GM18499 (cell line): Measurements from ENCODE around the gene USPL1.
"Not testable (repeated sequence)": the region's sequence is repeated elsewhere in the genome, so short reads cannot be mapped to it uniquely, and the experiment has no call there.

Experiments used
- ATAC-seq: cut with Tn5 transposase; IDR thresholded peaks from one replicate; pipeline ENCODE4 v1.9.1; 2021; ENCODE audit warnings: moderate number of reproducible peaks; ENCODE audit not compliant: insufficient read depth, unreplicated experiment

The USPL1 gene

DNA sequence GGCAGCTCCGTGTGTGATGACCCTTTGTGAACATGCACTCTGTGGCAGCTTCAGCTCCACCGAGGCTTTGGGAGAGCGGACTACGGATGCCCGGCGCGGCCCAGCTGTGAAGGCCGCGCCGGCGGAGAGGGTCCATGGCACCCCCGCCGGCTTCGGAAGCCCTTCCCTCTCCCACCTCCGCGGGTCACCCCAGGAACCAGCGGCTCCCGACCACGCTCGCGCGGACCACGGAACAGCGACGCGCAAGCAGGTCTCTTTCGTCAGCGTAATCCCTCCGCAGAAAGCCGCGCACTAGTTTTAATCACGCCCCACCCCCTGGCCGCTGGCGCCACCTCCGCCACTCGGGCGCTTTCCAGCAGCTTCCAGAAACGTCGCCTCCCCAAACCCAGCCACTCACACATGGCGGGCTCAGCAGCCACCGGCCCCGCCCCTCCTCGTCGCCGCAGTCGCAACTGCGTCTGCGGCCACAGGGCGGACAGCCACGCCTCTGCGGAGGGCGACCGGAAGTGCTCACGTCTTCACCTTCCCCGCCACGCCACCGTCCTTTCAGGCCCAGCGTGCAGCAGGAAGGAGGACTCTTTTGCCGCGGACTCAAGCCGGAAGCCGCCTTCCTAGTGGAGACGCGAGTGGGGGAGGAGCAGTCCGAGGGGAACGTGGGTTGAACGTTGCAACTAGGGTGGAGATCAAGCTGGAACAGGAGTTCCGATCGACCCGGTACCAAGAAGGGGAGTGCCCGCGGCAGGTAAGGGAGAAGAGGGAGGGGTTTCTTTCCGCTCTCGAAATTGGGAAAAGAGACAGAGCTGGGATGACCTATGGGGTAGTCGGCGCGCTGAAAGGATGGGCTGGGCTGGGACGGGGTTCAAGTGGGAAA lies at the start of gene USPL1:
Gene USPL1, plus strand, starts transcription at position 606 of the 871 bp plus-strand sequence. CDS start 3,221 bp downstream, outside the sequence.
- peak; percentile 52 for ATAC-seq

DNA sequence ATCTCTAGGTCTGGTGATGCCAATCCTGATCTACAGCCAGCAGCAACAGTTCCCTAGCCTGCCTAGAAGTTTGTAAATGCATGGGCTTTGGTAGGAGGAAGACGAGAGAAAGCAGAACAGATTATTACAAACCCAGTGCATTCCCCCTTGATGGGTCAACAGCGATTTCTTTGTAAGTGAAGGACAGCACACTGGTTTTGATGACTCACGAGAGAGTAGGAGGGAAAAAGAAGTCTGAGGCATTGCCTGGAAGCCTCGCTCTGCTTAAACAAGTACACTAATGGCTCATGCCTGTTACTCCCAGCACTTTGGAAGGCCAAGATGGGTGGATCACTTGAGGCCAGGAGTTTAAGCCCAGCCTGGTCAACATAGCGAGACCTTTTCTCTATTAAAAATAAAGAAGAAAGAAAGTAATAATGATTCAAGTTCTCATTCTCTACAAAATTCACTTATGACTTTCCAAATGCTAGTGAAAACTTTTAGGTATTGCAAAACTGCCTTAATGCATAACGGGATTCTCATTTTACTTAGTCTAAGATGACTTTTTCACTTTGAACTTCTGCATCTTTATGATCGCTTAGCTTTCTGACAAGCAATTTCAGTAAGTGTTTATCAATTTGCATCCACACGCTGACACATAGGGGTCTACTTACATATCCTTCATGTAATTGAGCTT lies 47.7 kb upstream of the USPL1 start:
- no peak for ATAC-seq

DNA sequence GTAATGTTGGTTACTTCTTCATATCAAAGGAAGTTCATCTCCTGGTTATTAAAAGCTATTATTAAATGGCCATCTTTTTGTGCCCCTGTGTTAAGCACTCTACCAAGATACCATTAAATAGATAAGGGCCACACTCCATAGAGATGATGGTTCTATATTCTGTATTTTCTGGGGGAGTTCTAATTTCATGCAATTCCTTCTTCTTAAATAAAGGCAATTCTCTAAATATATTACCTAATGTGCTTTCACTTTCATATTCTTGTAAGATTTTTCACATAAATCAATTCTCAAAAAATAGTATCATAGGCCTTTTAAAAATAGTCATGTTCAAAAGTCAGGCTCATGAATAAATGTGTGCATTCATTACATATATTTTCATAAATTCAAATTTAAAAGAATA lies 47.0 kb upstream of the USPL1 start:
- no peak for ATAC-seq

DNA sequence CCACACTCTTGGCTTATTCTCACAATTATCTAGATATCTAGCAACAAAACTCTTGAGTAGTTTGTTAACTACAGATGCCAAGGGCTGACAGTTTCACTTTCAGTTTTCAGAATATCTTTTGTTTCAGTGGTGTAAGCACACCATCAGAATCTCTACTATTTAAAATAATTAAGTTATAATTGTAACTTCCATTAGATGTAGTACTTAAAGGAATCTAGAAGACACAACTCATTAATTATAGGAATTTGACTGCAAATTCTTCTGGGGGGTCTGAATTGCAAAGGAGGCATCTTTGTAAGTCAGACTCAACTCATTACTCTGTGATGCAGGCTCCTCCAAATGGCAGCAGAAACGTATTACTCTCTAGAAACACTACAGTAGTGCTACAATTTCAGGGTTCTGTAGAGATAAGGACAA lies 44.9 kb upstream of the USPL1 start:
- no peak for ATAC-seq

DNA sequence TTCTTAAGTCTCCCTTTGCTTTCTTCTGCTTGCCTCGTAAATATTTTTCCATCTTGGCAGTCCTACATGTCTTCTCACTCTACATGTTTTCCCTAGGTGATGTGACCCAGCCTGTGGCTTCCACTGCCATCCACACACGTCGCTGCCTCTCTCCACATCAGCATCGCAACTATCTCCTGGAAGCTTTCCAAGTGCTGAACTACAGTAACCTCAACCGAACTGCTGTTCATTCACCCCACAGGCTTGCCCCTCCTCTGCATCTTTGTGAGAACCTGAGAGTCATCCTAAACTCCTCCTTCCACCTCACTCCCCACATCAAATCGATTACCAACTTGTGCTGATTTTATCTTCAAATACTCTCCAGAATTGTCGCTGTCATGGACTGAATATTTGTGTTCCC lies 41.2 kb upstream of the USPL1 start:
- ATAC-seq = no peak

DNA sequence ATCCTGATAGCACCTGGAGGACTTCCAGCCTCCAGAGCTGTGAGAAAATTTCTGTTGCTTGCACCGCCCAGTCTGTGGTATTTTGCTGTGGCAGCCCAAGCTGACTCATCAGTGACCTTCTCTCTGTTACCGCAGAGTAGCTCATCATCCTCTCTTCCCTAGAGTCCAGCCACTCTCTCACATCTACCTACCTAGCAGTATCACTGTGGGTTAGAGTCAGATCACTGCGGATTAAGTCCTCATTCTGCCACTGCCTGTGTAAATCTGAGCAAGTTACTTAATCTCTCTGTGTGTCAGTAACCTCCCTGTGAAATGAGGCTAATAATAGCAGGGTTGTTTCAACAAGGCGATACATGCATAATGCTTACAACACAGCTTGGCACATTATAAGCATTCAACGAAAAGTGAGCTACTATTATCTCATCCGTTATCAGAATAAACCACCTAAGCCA lies 40.3 kb upstream of the USPL1 start:
- no peak for ATAC-seq

DNA sequence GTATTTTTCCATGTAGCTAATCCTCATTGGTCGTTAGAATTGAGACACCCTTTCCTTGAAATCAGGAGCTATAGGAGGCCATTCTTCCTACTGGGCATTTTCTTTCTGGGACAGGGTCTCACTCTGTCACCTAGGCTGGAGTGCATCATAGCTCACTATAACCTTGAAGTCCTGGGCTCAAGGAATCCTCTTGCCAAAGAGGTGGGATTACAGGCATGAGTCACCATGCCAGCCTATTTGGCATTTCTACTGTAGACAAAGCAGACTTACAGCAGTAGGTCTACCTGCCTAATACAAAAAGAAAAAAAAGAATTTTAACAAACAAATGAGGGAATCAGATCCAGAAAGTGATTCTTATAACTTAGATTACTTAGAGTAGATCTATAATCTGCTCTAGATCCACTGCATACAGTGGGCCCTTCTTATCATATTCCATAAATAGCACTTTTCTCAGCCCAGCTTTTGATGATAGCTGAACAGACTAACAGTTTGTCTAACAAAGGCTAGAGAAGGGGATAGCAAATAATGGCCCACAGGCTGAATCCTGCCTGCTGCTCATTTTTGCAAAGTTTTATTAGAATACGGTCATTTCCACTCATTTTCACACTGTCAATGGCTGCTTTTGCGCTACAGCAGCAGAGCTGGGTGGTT lies 36.7 kb upstream of the USPL1 start:
- ATAC-seq = no peak

DNA sequence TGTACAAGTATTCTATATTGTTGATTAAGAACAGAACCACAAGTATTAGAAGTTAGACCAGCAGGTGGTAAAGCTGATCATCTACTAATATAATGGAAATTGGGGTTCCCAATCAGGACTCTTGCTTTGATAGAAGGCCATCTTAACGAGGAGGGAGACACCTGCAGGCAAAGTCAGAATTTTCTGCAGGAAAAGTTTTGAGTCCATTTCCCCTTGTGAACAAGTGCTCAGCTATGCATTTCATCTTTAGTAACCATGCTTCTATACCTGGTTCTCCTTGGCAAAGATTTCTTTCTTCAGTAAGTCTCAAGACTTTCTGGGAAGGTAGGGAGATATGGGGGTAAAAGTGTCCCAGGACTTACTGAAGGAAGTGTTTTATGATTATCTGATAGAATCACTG lies 36.1 kb upstream of the USPL1 start:
- ATAC-seq = no peak

DNA sequence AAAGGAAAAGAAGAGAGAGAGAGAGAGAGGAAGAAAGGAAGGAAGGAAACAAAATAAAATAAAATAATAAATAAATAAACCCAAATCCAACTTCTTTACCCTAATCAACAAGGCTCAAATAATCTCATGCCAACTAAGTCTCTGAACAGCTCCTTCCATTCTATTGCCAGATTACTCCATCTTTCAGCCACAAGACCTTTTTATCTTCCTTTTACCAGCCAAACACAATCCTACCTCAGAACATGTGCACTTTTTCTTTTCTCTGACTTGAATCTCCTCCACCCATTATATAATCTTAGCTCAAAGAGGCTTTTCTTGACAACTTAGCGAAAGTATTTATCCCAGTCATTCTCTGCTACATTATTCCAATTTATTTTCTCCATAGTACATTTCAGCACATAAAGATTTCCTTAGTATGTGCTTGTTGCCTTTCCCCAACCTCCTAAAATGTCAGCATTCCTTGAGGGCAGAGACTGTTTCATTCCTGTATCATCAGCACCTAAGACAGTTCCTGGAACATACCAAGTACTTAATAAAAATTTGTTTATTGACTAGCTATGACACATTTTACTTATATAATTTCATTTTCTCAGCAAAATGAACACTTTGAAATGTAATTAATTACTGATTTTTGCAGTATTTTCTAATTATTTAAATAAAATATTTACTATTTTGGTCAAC lies 33.5 kb upstream of the USPL1 start:
- ATAC-seq = no peak

DNA sequence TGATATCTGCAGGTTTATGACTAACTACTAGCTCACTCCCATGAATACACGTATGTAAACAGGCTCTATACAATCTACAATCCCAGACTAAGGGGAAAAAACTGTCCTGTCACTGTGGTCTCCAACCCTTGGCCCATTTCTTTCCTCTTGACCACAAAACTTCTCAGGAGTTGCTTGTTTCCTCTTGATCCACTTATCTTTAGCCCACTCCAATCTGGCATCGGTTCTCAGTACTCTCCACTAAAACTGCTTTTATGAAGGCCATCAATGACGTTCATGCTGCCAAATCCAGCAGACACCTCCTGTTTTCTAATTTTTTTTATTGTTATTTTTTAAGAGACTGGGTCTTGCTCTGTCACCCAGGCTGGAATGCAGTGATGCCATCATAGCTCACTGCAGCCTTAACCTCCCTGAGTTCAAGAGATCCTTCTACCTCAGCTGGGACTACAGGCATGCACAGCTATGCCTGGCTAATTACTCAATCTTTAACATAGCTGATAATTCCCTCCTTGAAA lies 31.9 kb upstream of the USPL1 start:
- no peak for ATAC-seq

DNA sequence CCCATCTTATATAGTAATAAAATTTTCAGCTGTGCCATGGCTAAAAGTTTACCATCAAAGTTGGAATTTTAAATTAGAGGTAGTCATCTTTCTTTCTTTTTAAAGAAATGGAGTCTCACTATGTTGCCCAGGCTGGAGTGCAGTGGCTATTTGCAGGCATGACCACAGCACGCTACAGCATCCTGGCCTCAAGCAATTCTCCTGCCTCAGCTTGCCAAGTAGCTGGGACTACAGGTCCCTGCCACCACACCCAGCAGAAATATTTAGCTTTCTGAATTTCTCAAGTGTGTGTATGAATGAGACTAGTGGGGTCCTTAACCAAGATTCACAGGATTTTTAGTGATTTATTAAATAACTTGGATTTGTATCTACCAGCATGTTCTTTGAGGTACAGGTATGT lies 30.5 kb upstream of the USPL1 start:
- ATAC-seq = no peak

DNA sequence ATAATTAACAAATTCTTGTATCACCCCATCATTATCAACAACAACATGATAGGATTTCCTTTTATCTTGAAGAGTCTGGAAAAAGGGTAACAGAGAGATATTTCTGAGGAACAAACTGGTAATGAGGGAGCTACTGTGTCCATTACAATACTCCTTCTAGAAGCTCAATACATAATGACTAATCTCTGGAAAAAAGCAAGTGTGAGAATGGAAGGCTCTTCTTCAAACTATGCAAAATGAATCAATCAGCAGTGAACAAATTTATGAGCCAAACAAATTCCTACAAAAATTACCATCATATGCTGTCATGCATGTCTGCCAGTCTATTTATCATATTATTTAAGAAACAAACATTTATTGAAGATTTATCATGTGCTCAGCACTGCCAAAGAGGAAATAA lies 30.0 kb upstream of the USPL1 start:
- no peak for ATAC-seq

DNA sequence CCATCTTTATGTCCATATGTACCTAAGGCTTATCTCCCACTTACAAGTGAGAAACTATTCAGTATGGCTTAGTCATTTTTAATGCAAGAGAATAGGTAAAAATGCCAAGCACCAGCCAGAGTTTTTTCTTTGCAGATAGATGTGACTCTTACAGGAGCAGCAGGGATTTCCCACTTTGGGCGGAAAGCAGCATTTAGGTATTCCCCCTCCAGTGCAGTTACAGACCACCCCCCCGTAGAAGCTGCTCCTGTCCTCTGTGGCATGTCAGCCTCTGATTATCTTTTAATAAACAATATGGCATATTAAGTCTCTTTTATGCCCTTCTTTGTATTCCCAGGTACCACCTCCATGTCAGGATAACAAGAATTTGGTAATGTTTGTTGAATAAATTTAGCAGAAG lies 24.7 kb upstream of the USPL1 start:
- no peak for ATAC-seq

DNA sequence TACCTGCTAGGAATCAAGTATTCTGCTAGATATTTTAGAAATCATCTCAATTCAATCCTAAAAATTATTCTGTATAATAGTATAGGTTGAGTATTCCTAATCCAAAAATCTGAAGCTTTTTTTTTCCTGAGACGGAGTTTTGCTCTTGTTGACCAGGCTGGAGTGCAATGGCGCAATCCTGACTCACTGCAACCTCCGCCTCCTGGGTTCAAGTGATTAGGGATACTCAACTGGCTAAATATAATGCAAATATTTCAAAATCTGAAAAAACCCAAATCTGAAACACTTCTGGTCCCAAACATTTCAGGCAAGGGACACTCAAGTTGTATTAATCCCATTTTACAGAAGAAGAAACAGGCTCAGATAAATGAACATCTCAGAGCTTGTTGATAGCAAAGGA lies 17.2 kb upstream of the USPL1 start:
- no peak for ATAC-seq

DNA sequence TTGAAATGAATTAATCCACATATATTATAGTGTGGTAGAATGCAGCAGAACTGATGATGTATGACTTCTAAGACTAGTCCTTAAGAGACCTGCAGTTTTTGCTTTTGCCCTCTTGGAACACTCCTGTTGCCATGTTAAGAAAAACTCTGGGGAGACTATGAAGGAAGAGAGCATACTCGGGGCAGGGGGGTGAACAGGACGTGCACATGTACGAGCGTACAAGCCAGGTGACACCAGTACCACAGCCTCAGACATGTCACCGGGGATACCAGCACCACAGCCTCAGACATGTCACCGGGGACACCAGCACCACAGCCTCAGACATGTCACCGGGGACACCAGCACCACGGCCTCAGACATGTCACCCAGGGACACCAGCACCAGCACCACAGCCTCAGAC lies 15.9 kb upstream of the USPL1 start:
- ATAC-seq = no peak

DNA sequence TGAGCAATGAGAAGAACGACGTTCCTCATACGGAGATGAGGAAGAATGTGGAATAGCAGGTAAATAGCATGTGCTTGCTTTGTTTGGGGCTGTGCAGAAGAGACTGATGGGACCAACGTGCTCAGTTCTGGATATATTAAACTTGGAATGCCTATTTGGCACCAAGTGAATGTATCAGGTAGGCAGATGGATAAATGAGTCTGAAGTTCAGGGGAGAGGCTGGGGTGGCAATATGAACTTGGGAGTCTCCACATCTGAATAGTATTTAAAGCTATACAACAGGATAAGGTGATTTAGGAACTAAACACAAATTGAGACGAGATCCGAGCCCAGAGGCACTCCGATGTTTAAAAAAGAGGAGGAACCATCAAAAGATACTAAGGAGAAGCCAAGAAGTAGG lies 12.7 kb upstream of the USPL1 start:
- ATAC-seq = no peak

DNA sequence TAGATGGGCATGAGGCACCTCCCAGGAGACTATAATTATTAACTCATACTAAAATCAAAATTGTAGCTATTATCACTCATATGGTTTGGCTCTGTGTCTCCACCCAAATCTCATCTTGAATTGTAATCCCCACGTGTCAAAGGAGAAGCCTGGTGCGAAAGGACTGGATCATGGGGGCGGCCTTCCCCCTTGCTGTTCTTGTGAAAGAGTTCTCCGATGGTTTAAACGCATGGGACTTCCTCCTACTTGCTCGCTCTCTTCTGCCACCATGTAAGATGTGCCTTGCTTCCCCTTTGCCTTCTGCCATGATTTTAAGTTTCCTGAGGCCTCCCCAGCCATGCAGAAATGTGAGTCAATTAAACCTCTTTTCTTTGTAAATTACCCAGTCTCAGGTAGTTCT lies 10.5 kb upstream of the USPL1 start:
- not testable (repeated sequence) for ATAC-seq

DNA sequence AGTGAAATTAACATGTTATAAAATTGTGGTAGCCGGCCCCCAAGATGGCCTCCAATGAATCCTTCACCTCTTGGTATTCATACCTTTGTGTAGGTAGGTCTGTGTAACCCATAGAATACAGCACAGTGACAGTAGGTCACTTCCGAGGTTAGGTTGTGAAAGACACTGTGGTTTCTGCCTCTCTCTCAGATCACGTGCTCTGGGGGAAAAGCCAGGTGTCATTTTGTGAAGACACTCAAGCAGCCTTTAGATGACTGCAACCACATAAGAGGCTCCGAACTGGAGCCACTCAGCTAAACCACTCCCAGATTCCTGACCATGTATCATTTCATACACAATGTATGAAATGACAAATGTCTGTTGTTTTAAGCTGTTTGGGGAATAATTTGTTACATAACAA lies 9.8 kb upstream of the USPL1 start:
- ATAC-seq = peak; percentile 91

DNA sequence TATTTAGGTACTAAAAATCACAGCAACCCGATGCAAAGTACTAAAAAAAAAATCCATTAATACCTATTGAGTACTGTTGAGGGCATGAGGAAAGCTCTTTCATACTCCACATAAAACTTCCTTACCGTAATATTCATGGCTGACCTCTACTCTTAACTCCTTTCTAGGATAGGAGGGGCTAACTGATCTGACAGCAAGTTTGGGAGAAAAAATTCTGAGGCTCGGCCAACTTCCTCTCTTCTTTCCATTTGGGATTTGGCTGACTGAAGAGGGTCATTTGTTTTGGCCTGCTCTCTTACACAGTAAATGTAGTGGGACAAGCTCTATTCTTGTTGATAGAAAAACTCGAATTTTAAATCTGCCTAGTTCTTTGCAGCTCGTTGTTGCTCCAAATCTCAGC lies 9.4 kb upstream of the USPL1 start:
- ATAC-seq = no peak

DNA sequence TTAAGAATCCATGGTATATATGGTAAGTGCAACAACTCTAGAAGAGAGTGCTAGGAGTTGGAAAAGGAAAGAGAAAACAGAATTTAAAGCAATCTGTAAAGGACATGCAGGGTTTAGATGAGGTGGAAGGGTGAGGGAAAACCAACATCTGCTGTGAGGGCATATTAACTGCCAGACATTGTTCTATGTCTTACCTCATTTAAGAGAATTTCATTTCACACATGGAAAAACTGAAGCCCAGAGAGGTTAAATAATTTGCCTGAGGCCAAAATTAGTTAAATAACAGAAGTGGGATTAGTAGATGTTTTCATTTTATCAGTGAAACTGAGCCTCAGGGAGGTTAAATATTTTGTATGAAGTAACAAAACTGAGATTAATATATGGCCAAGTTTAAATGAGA lies 7.4 kb upstream of the USPL1 start:
- no peak for ATAC-seq
